PFSK-1 (cell line): Measurements from ENCODE around the gene FGD6.

Experiments
- POLR2AphosphoS5 ChIP-seq: IDR thresholded peaks from 2 replicates; pipeline ENCODE4 v1.6.1; 2012; ENCODE audit warnings: low read depth, mild to moderate bottlenecking, control low read depth, low read length, moderate library complexity
- TAF1 ChIP-seq: IDR thresholded peaks from 2 replicates; pipeline ENCODE4 v1.6.1; 2012; ENCODE audit warnings: low read length, control low read depth, borderline replicate concordance; ENCODE audit not compliant: insufficient read depth

GRCh38 chr12:95085612-95086011 lies 131.7 kb downstream of the FGD6 start:
- TF ChIP-seq POLR2AphosphoS5 (no peak), TAF1 (no peak)
